D721Med (cell line): ENCODE measurements around the gene PTRH2.

ENCODE experiments used
- DNase-seq: peaks from one replicate; pipeline ENCODE4 v3.0.0; 2011; ENCODE audit warnings: low spot score; ENCODE audit not compliant: insufficient read length
- FAIRE-seq: peaks from 2 replicates; lab custom pipeline; 2011; peaks lifted over from hg19 to GRCh38; lab: Jason Lieb, UNC
- TF ChIP-seq, protein P1 (sequence below): IDR thresholded peaks from 2 replicates; pipeline ENCODE4 v1.5.1; 2012; ENCODE audit warnings: mild to moderate bottlenecking, control low read depth; ENCODE audit not compliant: insufficient read depth; ENCODE audit errors: missing control alignments

The PTRH2 gene

DNA sequence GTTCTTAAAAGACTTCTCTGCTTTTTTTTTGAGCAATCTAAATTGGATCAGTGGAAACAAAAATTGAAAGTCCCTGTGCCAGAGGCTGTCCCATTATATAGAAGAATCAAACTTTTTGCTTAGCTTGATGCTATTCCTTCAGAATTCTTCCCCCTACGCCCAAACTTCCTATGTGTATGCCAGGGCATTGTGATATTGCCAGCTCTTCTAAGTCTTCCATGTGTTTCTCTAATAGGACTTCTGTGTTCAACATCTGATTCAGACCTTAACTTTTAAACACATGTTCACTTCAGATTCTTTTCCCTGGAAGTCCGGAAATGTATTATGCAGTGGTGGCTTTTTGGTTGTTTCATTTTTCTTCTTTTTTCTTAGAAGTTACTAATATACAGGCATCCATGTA lies 18.7 kb downstream of the PTRH2 start:
- FAIRE-seq (no peak), DNase-seq (no peak)
- TF ChIP-seq, protein P1, sequence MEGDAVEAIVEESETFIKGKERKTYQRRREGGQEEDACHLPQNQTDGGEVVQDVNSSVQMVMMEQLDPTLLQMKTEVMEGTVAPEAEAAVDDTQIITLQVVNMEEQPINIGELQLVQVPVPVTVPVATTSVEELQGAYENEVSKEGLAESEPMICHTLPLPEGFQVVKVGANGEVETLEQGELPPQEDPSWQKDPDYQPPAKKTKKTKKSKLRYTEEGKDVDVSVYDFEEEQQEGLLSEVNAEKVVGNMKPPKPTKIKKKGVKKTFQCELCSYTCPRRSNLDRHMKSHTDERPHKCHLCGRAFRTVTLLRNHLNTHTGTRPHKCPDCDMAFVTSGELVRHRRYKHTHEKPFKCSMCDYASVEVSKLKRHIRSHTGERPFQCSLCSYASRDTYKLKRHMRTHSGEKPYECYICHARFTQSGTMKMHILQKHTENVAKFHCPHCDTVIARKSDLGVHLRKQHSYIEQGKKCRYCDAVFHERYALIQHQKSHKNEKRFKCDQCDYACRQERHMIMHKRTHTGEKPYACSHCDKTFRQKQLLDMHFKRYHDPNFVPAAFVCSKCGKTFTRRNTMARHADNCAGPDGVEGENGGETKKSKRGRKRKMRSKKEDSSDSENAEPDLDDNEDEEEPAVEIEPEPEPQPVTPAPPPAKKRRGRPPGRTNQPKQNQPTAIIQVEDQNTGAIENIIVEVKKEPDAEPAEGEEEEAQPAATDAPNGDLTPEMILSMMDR: no peak

DNA sequence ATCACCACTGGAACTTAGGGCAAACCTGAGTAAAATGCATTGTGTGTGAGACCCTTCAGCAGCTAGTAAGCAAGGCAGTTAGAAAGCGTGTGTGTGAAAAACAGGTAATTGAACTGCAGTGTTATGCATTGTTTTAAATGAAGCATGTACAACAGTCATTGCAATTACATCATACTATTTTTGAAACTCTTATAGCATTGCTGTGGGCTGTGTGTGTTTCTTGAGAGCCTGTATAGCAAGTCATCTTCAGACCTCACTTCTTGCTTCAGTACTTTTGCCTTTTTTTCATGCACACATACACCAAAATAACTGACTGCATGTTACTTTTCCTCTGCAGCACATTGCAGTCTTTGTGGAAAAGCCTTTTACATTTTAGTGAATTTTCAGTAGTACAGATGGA lies 19.2 kb downstream of the PTRH2 start:
- DNase-seq: no peak
- TF ChIP-seq, protein P1: no peak
- FAIRE-seq: no peak

DNA sequence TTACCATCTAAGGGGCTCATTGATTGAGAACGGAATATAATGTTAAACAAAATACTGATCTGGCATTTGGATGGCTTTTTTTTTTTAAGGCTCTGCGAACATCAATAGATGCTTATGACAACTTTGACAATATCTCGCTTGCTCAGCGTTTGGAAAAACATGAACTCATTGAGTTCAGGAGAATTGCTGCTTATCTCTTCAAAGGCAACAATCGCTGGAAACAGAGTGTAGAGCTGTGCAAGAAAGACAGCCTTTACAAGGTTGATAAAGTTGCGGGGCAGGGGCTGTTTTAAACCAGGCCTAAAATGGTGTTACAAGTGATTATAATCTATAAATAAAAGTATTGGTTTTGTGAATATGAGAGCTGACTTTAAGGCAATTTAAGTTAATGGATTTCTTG lies 22.3 kb downstream of the PTRH2 start:
- no peak for FAIRE-seq
- TF ChIP-seq, protein P1: no peak
- DNase-seq: no peak

DNA sequence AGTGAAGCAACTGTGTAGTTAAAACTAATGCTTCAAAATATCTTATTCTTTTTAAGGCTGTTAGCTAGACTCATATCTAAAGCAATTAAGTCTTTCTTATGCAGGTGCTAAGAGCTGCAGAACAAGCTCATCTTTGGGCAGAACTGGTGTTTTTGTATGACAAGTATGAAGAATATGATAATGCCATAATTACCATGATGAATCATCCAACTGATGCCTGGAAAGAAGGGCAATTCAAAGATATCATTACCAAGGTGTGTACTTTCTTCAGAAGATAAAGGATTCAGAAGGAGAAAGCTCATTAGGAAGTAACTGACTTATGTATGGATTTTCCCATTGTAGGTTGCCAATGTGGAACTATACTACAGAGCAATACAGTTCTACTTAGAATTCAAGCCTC lies 23.9 kb downstream of the PTRH2 start:
- FAIRE-seq (no peak), DNase-seq (no peak)
- TF ChIP-seq, protein P1: no peak

DNA sequence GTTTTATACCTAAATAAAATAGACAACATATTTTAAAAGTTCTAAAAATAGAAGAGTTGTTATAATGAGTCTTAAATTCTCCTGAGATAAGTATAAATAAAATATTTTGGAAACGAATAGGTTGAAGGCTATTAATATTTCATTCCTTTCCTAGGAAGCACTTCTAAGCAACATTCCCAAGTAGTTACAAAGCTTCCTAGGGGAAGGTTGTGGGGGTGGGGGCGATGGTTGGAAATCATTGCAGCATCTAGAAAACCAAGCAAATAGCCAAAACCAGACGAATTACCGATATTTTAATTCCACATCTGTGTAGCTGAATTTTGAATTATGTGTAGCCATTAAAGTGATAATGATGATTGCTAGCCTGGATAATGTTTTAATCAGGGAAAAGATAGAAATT lies 26.9 kb downstream of the PTRH2 start:
- DNase-seq (no peak), FAIRE-seq (no peak)
- TF ChIP-seq, protein P1: no peak

DNA sequence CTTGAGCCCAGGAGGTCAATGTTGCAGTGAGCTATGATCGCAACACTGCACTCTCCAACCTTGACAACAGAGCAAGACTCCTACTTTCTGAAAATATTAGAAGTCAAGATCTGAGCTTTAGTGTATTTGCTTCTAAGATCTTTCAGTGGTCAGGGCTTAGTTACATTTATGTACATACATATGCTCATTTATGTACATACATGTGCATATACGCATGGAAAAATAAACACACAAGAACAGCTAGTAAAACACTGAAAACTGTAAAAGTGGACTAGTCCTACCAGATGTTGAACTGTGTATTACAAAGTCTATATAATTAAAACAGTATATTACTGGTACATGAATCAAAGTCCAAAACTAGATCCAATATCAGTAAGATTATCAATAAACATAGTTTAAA lies 28.3 kb downstream of the PTRH2 start:
- FAIRE-seq: no peak
- no peak for DNase-seq
- TF ChIP-seq, protein P1: no peak

DNA sequence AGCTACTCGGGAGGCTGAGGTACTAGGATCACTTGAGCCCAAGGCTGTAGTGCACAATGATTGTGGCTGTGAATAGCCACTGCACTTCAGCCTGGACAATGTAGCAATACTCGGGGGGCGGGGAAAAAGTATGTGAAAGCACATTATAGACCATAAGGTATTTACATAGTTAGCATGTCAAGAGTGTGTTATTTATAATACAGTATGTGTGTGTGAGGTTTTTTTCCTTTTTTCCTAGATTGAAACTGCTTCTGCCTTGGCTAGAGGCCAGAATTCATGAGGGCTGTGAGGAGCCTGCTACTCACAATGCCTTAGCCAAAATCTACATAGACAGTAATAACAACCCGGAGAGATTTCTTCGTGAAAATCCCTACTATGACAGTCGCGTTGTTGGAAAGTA lies 30.5 kb downstream of the PTRH2 start:
- no peak for FAIRE-seq
- no peak for DNase-seq
- TF ChIP-seq, protein P1: no peak
